Adrenal gland (tissue), 12 donors: ENCODE results near the gene PIGBOS1. TPM values are rescaled to one million over a fixed set of nuclear protein-coding genes. Genes with fewer than 3 reads are reported as not detected.

ENCODE experiments used
- DNase-seq, 7 donors: peaks; one replicate each; pipeline ENCODE4 v3.0.0-alpha.2; 2019 to 2020
- H3K27ac ChIP-seq, 5 donors: fragments of 200-600 bp; sonication (generic) in 4 of 5; 1 replicate in 3 of 5; 2 replicates in 2 of 5; pipeline versions ENCODE4 v1.5.1 to v1.8.0; 2016 to 2020; ENCODE audit warnings: mild to moderate bottlenecking in 1 of 5
- H3K27me3 ChIP-seq: fragments of 200-600 bp; 2 replicates; pipeline ENCODE4 v1.8.0; 2021
- H3K36me3 ChIP-seq, 2 donors: fragments of 200-600 bp; replicated peaks in 1 of 2; 1 replicate in 1 of 2; 2 replicates in 1 of 2; pipeline versions ENCODE4 v1.5.1 to v1.8.0; 2018 to 2022
- H3K4me1 ChIP-seq, 2 donors: fragments of 200-600 bp; replicated peaks in 1 of 2; 1 replicate in 1 of 2; 2 replicates in 1 of 2; pipeline versions ENCODE4 v1.5.1 to v1.8.0; 2018 to 2021
- H3K4me3 ChIP-seq, 4 donors: fragments of 200-600 bp; sonication (generic) in 3 of 4; one replicate each; pipeline ENCODE4 v1.5.1; 2016 to 2018
- H3K9me3 ChIP-seq, 3 donors: fragments of 200-600 bp; sonication (generic) in 1 of 3; replicated peaks in 1 of 3; 1 replicate in 2 of 3; 2 replicates in 1 of 3; pipeline versions ENCODE4 v1.5.1 to v1.8.0; 2016 to 2021
- POLR2A ChIP-seq, 2 donors: fragments of 450-650 bp; IDR thresholded peaks; one replicate each; pipeline ENCODE4 v1.6.1; 2017; ENCODE audit warnings: antibody characterized with exemption in 2 of 2, mild to moderate bottlenecking in 2 of 2, moderate library complexity in 1 of 2
- WGBS, 4 donors: extraction: QIAGEN DNeasy Blood & Tissue Kit in 2 of 4; methylation state at CpG; one replicate each; pipeline versions ENCODE4 v1.1.5 to v1.1.7; 2013 to 2017; 5-methylcytosine and 5-hydroxymethylcytosine counted together
- intact Hi-C, 2 donors: fragments of 100-400 bp; cut with DNase I; formaldehyde crosslinking; loops; one replicate each; pipeline versions ENCODE4 v1.14.1 to v1.15.0; 2022 to 2023
- polyA plus RNA-seq, 3 donors: library from polyadenylated mRNA; stranded (reverse); fragments of 200-250 nt in 2 of 3; fragments of 350-450 nt in 1 of 3; fragmentation: Illumina TruSeq in 1 of 3; extraction: RNeasy Lipid Tissue Mini Kit (QIAGEN cat#74804) in 1 of 3; gene quantifications; one replicate each; pipeline ENCODE4 v1.2.3, GENCODE V29; 2013 to 2014
- total RNA-seq, 9 donors: library from RNA; depleted of rRNA in 4 of 9; stranded (reverse); fragments of >200 nt in 4 of 9; fragments of 120-200 nt in 1 of 9; fragmentation: NEBNext Ultra II Directional in 1 of 9; extraction: Animal tissue kit (Norgen Biotek cat#: 25700) in 1 of 9; gene quantifications; one replicate each; pipeline versions ENCODE4 v1.1.0 to v1.2.4, GENCODE V29; 2013 to 2023
- TF ChIP-seq, protein P1 (sequence below), 6 experiments: fragments of 450-650 bp in 4 of 6; fragments of 200-600 bp in 2 of 6; sonication (generic) in 1 of 6; IDR thresholded peaks; 1 replicate in 5 of 6; 2 replicates in 1 of 6; pipeline versions ENCODE4 v1.5.1 to v1.8.0; 2016 to 2021; ENCODE audit warnings: antibody characterized with exemption in 6 of 6, mild to moderate bottlenecking in 2 of 6, moderate library complexity in 1 of 6
- donor health status: healthy with polysubstance abuse.
- donor health status: Bipolar disorder and iron deficiency.
- donor health status: DM: yes; HTN: yes; CAD: no.
- donor health status: DM: no; HTN: no; CAD: no.
- donor health status: DM: no; HTN: no; CAD: no.
- donor health status: DM: yes; HTN: yes; CAD: no.

The PIGBOS1 gene
- total and polyA plus RNA-seq, 12 donors, result 11.1 to 22.0 (median 15.8) TPM

DNA sequence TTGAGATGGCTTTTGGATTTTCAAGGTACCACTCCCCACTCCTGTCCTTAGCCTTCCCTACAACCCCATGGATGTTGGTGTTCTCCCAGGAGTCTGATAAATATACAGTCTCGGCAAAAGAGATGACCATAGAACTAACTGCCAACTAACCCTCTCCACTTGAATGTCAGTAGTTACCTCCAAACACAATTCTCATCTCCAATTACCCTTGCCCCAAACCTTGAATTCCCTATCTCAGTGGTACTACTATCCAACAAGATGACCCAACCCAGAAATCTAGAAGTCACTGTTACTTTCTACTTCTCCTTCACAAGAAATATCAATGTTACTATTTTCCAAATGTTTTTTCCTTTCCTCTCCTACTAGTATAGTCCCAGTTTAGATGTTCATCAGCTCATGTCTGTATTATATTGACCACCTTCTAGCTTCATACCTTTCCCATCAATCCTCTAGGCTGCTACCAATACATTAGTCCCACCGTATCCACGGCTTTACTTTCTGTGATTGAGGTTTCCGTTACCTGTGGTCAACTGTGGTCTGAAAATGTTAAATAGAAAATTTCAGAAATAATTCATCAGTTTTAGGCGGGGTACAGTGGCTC is 38.2 kb upstream of the PIGBOS1 start:
- WGBS, 4 donors, result 96 to 99% (median 98%) methylated on average over 5 of the region's 5 CpGs
- peaks cover 0 to 3% of the 10 kb centered on the region in 2 donors for H3K4me1 ChIP-seq
- no peaks in the 10 kb centered on the region for H3K27me3 ChIP-seq
- no peak overlapping the region for H3K27ac ChIP-seq
- DNase-seq, result no peak
- intact Hi-C loops, result no loop called here
- no peaks in the 10 kb centered on the region for H3K9me3 ChIP-seq
- peaks cover 0 to 7% of the 10 kb centered on the region in 2 donors for H3K36me3 ChIP-seq
- TF ChIP-seq POLR2A (IDR thresholded peaks at IDR 0.05), result no peak
- TF ChIP-seq, protein P1, sequence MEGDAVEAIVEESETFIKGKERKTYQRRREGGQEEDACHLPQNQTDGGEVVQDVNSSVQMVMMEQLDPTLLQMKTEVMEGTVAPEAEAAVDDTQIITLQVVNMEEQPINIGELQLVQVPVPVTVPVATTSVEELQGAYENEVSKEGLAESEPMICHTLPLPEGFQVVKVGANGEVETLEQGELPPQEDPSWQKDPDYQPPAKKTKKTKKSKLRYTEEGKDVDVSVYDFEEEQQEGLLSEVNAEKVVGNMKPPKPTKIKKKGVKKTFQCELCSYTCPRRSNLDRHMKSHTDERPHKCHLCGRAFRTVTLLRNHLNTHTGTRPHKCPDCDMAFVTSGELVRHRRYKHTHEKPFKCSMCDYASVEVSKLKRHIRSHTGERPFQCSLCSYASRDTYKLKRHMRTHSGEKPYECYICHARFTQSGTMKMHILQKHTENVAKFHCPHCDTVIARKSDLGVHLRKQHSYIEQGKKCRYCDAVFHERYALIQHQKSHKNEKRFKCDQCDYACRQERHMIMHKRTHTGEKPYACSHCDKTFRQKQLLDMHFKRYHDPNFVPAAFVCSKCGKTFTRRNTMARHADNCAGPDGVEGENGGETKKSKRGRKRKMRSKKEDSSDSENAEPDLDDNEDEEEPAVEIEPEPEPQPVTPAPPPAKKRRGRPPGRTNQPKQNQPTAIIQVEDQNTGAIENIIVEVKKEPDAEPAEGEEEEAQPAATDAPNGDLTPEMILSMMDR (IDR thresholded peaks at IDR 0.05), result no peak
- no peak overlapping the region for H3K4me3 ChIP-seq

DNA sequence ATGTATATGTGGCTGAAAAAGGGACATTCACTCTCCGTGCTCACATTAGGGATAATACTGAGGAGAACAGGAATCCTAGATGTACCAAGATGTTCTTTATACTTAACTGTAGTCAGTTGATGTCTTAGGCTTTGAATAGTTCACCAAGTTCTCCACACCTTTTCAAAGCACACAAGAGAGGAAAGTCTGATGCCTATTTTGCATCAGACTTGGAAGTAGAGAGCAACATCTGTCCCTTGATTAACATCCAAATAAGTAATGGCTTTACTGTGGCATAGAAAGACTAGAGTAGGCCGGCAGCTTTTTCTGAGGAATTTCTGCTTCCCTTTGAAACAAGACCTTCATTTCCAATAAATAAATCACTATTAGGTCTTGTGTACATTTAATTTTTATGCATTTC is 34.1 kb upstream of the PIGBOS1 start:
- no peaks in the 10 kb centered on the region for H3K9me3 ChIP-seq
- no peak overlapping the region for H3K27ac ChIP-seq
- H3K4me1 ChIP-seq, result peaks cover 0 to 3% of the 10 kb centered on the region in 2 donors
- 88 to 100% (median 91%) methylated on average over 2 of the region's 2 CpGs for WGBS, 4 donors
- no peak for DNase-seq
- intact Hi-C loops, result no loop called here
- H3K27me3 ChIP-seq, result no peaks in the 10 kb centered on the region
- H3K4me3 ChIP-seq, result no peak overlapping the region
- H3K36me3 ChIP-seq, result no peaks in the 10 kb centered on the region
- TF ChIP-seq, protein P1 (IDR thresholded peaks at IDR 0.05), result no peak
- no peak for TF ChIP-seq POLR2A (IDR thresholded peaks at IDR 0.05)

DNA sequence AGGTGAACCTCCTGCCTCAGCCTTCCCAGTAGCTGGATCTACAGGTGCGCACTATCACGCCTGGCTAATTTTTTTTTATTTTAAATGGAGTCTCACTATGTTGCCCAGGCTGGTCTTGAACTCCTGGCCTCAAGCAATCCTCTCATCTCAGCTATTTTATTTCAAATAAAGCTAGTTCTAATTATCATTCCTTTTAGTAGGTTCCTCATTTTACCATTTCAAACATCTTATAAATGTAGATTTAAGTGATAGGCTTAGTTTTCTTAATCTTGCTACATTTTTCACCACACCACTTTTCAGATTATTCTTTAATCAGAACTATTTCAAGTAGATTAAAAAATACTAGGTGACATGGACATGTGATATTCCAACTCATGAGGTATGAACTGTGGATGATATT is 30.4 kb upstream of the PIGBOS1 start:
- TF ChIP-seq, protein P1 (IDR thresholded peaks at IDR 0.05), result no peak
- TF ChIP-seq POLR2A (IDR thresholded peaks at IDR 0.05), result no peak
- intact Hi-C loops, result no loop called here
- Histone ChIP-seq H3K27me3 (no peaks in the 10 kb centered on the region), H3K27ac (no peak overlapping the region), H3K4me3 (no peak overlapping the region), H3K36me3 (no peaks in the 10 kb centered on the region), H3K9me3 (no peaks in the 10 kb centered on the region), H3K4me1 (no peaks in the 10 kb centered on the region)
- 92 to 100% (median 99%) methylated on average over 2 of the region's 2 CpGs for WGBS, 4 donors
- DNase-seq, result no peak

DNA sequence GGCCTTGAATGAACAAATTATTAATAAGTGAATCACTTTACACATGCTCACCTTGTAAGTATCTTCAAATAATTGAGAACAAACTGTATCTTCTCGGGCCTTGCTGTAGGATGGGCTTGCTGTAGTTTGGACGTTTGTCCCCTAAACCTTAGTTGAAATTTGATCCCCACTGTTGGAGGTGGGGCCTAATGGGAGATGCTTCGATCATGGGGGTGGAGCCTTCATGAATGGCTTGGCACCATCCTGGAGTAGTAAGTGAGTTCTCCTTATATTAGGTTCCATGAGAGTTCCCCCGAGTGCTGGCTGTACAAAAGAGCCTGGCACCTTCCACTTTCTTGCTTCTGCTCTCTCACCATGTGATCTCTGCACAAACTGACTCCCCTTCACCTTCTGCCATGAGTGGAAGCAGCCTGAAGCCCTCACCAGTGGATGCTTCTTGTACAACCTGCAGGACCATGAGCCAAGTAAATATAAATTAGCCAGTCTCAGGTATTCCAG is 29.4 kb upstream of the PIGBOS1 start:
- intact Hi-C loops, result no loop called here
- WGBS, 4 donors, result 76 to 81% (median 81%) methylated on average over 3 to 4 of the region's 4 CpGs
- Histone ChIP-seq H3K27me3 (no peaks in the 10 kb centered on the region), H3K4me3 (no peak overlapping the region), H3K4me1 (no peaks in the 10 kb centered on the region), H3K27ac (no peak overlapping the region), H3K36me3 (no peaks in the 10 kb centered on the region), H3K9me3 (no peaks in the 10 kb centered on the region)
- DNase-seq, result no peak
- no peak for TF ChIP-seq POLR2A (IDR thresholded peaks at IDR 0.05)
- TF ChIP-seq, protein P1 (IDR thresholded peaks at IDR 0.05), result no peak
